GM12875 (cell line): ENCODE results near the gene TMCO4.

ENCODE experiments used
- H3K4me3 ChIP-seq: one replicate; pipeline ENCODE4 v1.5.1; 2011; ENCODE audit warnings: low read depth, low read length, control low read depth
- CTCF ChIP-seq: IDR thresholded peaks from 2 replicates; pipeline ENCODE4 v1.5.1; 2011; ENCODE audit warnings: low read depth, mild to moderate bottlenecking, control low read depth, inconsistent platforms, low read length, moderate library complexity, borderline replicate concordance; ENCODE audit not compliant: insufficient read depth

TMCO4 gene

GRCh38 chr1:19747761-19748160 is 52.0 kb downstream of the TMCO4 start:
- H3K4me3 ChIP-seq, result no peak overlapping the region
- no peak for TF ChIP-seq CTCF

- no peak for TF ChIP-seq CTCF
- H3K4me3 ChIP-seq, result no peak overlapping the region
These were observed 54.8 kb downstream of the TMCO4 start for GRCh38 chr1:19744886-19745285.

GRCh38 chr1:19744335-19744743 is 55.4 kb downstream of the TMCO4 start:
- no peak overlapping the region for H3K4me3 ChIP-seq
- TF ChIP-seq CTCF, result no peak

- H3K4me3 ChIP-seq, result no peak overlapping the region
- no peak for TF ChIP-seq CTCF
These were observed 55.9 kb downstream of the TMCO4 start for GRCh38 chr1:19743793-19744192.

- TF ChIP-seq CTCF, result no peak
These were observed 56.5 kb downstream of the TMCO4 start for GRCh38 chr1:19743180-19743579.

GRCh38 chr1:19739628-19740027 is 60.1 kb downstream of the TMCO4 start:
- no peak overlapping the region for H3K4me3 ChIP-seq
- TF ChIP-seq CTCF, result no peak

More at GRCh38 chr1:19743180-19743579, 56.5 kb downstream of the TMCO4 start:
- no peak overlapping the region for H3K4me3 ChIP-seq

GRCh38 chr1:19738669-19739068 is 61.0 kb downstream of the TMCO4 start:
- TF ChIP-seq CTCF, result no peak
- H3K4me3 ChIP-seq, result no peak overlapping the region
